SU-DHL-6 (cell line): ENCODE results near the gene LEMD2.

ENCODE experiments used
- H2AFZ ChIP-seq: fragments of 200-600 bp; sonication (generic); 2 replicates; pipeline ENCODE4 v1.6.1; 2014; ENCODE audit warnings: low read depth, mild to moderate bottlenecking, moderate library complexity, mixed read lengths, antibody characterized with exemption, low read length; ENCODE audit not compliant: severe bottlenecking
- H3F3A ChIP-seq: fragments of 200-600 bp; shearing (Covaris generic); 2 replicates; pipeline ENCODE4 v1.6.0; 2016; ENCODE audit warnings: antibody characterized with exemption, mild to moderate bottlenecking; ENCODE audit not compliant: insufficient read depth
- H3K27ac ChIP-seq: fragments of 200-600 bp; sonication (generic); 2 replicates; pipeline ENCODE4 v1.5.1; 2016; ENCODE audit warnings: low read depth, mild to moderate bottlenecking, low read length, moderate library complexity, mixed read lengths
- H3K27me3 ChIP-seq: fragments of 200-600 bp; sonication (generic), shearing (Covaris generic); 2 replicates; pipeline ENCODE4 v1.6.0; 2014; ENCODE audit warnings: mild to moderate bottlenecking, low read length
- H3K36me3 ChIP-seq: fragments of 200-600 bp; sonication (generic); 2 replicates; pipeline ENCODE4 v1.6.1; 2014; ENCODE audit warnings: mild to moderate bottlenecking, low read length, mixed read lengths
- H3K4me2 ChIP-seq: fragments of 300-600, 200-600 bp; shearing (Covaris generic), sonication (generic); 2 replicates; pipeline ENCODE4 v1.6.0; 2014; ENCODE audit warnings: low read length, low read depth, mild to moderate bottlenecking; ENCODE audit not compliant: poor library complexity, severe bottlenecking
- H3K4me3 ChIP-seq: fragments of 200-600 bp; sonication (generic); 2 replicates; pipeline ENCODE4 v1.5.1; 2014; ENCODE audit warnings: antibody characterized with exemption, low read length, mild to moderate bottlenecking, mixed read lengths; ENCODE audit not compliant: insufficient read depth, poor library complexity, severe bottlenecking
- H3K79me2 ChIP-seq: fragments of 200-600 bp; sonication (generic); 2 replicates; pipeline ENCODE4 v1.6.1; 2014; ENCODE audit warnings: mild to moderate bottlenecking, low read length, moderate library complexity; ENCODE audit not compliant: insufficient read depth
- H3K9ac ChIP-seq: fragments of 200-600 bp; sonication (generic); 2 replicates; pipeline ENCODE4 v1.7.0; 2014; ENCODE audit warnings: mild to moderate bottlenecking, low read length
- H3K9me2 ChIP-seq: fragments of 200-600 bp; sonication (generic); replicated peaks from 2 replicates; pipeline ENCODE4 v1.6.1; 2014; ENCODE audit warnings: low read length; ENCODE audit not compliant: insufficient read depth
- H3K9me3 ChIP-seq: fragments of 200-600 bp; sonication (generic); 2 replicates; pipeline ENCODE4 v1.6.1; 2014; ENCODE audit warnings: low read length, mixed read lengths; ENCODE audit not compliant: insufficient read depth
- H4K20me1 ChIP-seq: fragments of 200-600 bp; sonication (generic); 2 replicates; pipeline ENCODE4 v1.6.1; 2014; ENCODE audit warnings: low read depth, mild to moderate bottlenecking, antibody characterized with exemption, low read length, moderate library complexity, mixed read lengths
- CTCF ChIP-seq: fragments of 200-600 bp; sonication (generic); IDR thresholded peaks from one replicate; pipeline ENCODE4 v1.5.1; 2017; ENCODE audit warnings: antibody characterized with exemption, mild to moderate bottlenecking, low read length, moderate library complexity; ENCODE audit not compliant: insufficient read depth, poor library complexity, severe bottlenecking
- EZH2phosphoT487 ChIP-seq: fragments of 200-600 bp; sonication (generic), shearing (Covaris generic); conservative IDR thresholded peaks from 2 replicates; pipeline ENCODE4 v1.6.1; 2018; ENCODE audit warnings: mild to moderate bottlenecking, antibody characterized with exemption, low read length, moderate library complexity, mixed read lengths

The LEMD2 gene

DNA sequence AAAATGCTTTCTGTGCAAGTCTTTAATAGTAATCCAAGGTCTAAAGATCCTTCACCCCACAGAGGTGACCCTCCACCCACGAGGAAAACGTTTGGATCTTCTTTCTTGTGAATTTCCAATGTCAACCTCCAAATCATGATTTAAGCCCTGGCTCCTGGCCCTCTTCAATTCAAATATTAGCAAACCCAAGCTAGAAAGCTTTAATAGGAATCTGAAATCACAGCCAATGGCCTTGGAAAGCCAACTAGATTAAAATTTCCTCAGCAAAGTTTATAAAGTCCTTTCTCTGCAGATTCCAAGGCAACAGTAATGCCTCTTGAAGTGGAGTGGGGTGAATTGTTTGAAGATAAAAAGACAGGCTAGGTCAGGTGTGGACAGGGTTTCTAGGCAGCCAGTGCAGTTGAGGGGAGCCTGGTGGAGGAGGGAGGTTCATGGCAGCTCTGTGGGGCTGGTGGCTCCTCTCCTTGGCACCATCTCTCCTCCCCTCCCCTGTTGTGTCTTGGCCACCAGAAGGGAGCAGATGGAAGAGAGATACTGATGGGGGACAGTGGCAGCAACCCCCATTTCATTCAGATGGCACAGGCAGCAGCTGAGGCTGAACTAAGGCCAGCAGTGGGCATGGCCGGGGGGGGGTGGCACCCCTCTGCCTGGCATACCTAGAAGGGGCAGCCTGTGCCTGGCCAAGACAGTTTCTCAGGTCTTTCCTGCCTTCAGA lies 65.4 kb downstream of the LEMD2 start:
- Histone ChIP-seq H3K9ac (no peak overlapping the region), H4K20me1 (no peaks in the 10 kb centered on the region), H3K9me2 (no peaks in the 10 kb centered on the region), H3K36me3 (no peaks in the 10 kb centered on the region), H3K4me3 (no peak overlapping the region), H3K27ac (no peak overlapping the region), H3K79me2 (no peaks in the 10 kb centered on the region), H3K27me3 (0 out of 2 replicates have a peak, but pooled peaks cover 4% of the 10 kb centered on the region), H3K4me2 (no peak overlapping the region), H3F3A (no peaks in the 10 kb centered on the region), H3K9me3 (no peaks in the 10 kb centered on the region), H2AFZ (no peak overlapping the region)
- no peak for TF ChIP-seq EZH2phosphoT487
- no peak for TF ChIP-seq CTCF

DNA sequence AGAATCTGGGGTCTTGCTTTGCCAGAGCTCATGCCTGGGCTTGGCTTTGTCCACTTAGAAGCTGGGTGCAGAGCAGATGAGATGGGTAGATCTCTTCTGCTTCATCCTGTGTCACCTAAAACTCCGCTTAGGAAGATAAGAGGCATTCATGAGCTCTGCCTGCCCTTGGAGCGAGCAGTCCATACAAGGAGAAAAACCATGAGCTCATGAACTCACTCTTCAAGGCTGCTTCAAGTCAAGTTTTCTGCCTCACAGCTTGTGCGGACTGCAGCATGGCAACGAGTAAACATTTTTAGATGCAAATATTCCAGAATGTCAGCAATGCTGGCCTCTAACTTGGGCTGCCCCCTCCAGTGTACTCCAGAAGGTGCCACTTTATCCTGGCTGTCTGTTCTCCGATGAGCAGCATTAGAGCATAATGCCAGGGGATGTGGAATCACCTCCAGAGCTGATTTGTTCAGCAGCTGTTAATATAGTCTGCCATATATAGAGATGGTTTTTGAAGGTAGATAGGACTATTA lies 66.8 kb downstream of the LEMD2 start:
- TF ChIP-seq EZH2phosphoT487, result no peak
- no peak for TF ChIP-seq CTCF
- Histone ChIP-seq H3K4me3 (no peak overlapping the region), H3K4me2 (no peak overlapping the region), H3K9me2 (no peaks in the 10 kb centered on the region), H3K9ac (no peak overlapping the region), H3K27ac (no peak overlapping the region), H2AFZ (no peak overlapping the region), H3K36me3 (no peaks in the 10 kb centered on the region), H3K27me3 (0 out of 2 replicates have a peak, but pooled peaks cover 4% of the 10 kb centered on the region), H3F3A (no peaks in the 10 kb centered on the region), H3K79me2 (no peaks in the 10 kb centered on the region), H4K20me1 (no peaks in the 10 kb centered on the region), H3K9me3 (no peaks in the 10 kb centered on the region)

- no peak for TF ChIP-seq EZH2phosphoT487
- no peak for TF ChIP-seq CTCF
- Histone ChIP-seq H3K4me2 (no peak overlapping the region), H3K4me3 (no peak overlapping the region), H3K36me3 (no peaks in the 10 kb centered on the region), H3K9ac (no peak overlapping the region), H3K9me3 (no peaks in the 10 kb centered on the region), H3F3A (no peaks in the 10 kb centered on the region), H3K27me3 (0 out of 2 replicates have a peak, but pooled peaks cover 4% of the 10 kb centered on the region), H3K79me2 (no peaks in the 10 kb centered on the region), H2AFZ (no peak overlapping the region), H3K9me2 (no peaks in the 10 kb centered on the region), H4K20me1 (no peaks in the 10 kb centered on the region), H3K27ac (no peak overlapping the region)
Measured at GRCh38 chr6:33721508-33721907, 67.4 kb downstream of the LEMD2 start.
